Measurements from ENCODE around the gene CCDC154. TPM values are rescaled to one million over a fixed set of nuclear protein-coding genes. Genes with fewer than 3 reads are reported as not detected.

CCDC154 gene
- total RNA-seq, 1 donor from 2014 or later, result not detected

DNA sequence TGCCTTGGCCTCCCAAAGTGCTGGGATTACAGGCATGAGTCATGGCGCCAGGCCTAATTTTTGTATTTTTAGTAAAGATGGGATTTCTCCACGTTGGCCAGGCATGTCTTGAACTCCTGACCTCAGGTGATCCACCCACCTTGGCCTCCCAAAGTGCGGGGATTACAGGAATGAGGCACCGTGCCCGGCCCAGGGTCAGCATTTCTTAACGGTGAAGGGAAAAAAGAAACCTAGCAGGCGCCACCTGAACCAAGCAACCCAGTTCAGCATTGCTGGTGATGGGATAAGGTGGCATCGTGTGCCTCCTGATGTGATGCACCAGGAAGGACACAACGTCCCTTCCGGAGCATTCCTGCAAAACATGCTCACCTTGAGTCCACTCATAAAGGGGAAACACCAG is 32.7 kb upstream of the CCDC154 start:
- H3K4me1 Mint-ChIP-seq, result peaks cover 13% of the 10 kb centered on the region
- H3K4me1 ChIP-seq, result peaks cover 9% of the 10 kb centered on the region
- no peaks in the 10 kb centered on the region for H4K20me1 ChIP-seq (ENCODE audit: low read depth)
- peaks cover 10% of the 10 kb centered on the region for H3K27me3 Mint-ChIP-seq (ENCODE audit: insufficient read depth, low read depth)
- no peak overlapping the region for H3K27ac Mint-ChIP-seq
- H3K79me2 ChIP-seq (ENCODE audit: low read depth), result peaks cover 24% of the 10 kb centered on the region
- H3K9me3 Mint-ChIP-seq, result peaks cover 2% of the 10 kb centered on the region
- H3K27me3 ChIP-seq, result peaks cover 4% of the 10 kb centered on the region
- no peak overlapping the region for H3K4me3 ChIP-seq
- no peak overlapping the region for H3K9ac ChIP-seq
- TF ChIP-seq EZH2 (IDR thresholded peaks at IDR 0.05), result no peak
- TF ChIP-seq, protein P1, sequence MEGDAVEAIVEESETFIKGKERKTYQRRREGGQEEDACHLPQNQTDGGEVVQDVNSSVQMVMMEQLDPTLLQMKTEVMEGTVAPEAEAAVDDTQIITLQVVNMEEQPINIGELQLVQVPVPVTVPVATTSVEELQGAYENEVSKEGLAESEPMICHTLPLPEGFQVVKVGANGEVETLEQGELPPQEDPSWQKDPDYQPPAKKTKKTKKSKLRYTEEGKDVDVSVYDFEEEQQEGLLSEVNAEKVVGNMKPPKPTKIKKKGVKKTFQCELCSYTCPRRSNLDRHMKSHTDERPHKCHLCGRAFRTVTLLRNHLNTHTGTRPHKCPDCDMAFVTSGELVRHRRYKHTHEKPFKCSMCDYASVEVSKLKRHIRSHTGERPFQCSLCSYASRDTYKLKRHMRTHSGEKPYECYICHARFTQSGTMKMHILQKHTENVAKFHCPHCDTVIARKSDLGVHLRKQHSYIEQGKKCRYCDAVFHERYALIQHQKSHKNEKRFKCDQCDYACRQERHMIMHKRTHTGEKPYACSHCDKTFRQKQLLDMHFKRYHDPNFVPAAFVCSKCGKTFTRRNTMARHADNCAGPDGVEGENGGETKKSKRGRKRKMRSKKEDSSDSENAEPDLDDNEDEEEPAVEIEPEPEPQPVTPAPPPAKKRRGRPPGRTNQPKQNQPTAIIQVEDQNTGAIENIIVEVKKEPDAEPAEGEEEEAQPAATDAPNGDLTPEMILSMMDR (IDR thresholded peaks at IDR 0.05), result no peak
- TF ChIP-seq EZH2phosphoT487 (IDR thresholded peaks at IDR 0.05), result no peak
- H3K27ac ChIP-seq, result no peak overlapping the region
- no peaks in the 10 kb centered on the region for H3K36me3 ChIP-seq
- no peak overlapping the region for H2AFZ ChIP-seq (replicated peaks)
- no peaks in the 10 kb centered on the region for H3K9me3 ChIP-seq (ENCODE audit: low read depth)
- H3K4me2 ChIP-seq, result no peak overlapping the region
- H3F3A ChIP-seq (ENCODE audit: low read depth), result peaks cover 9% of the 10 kb centered on the region
- no peak overlapping the region for H3K4me3 Mint-ChIP-seq
- no peaks in the 10 kb centered on the region for H3K36me3 Mint-ChIP-seq
- DNase-seq (ENCODE audit: low spot score), result no peak

DNA sequence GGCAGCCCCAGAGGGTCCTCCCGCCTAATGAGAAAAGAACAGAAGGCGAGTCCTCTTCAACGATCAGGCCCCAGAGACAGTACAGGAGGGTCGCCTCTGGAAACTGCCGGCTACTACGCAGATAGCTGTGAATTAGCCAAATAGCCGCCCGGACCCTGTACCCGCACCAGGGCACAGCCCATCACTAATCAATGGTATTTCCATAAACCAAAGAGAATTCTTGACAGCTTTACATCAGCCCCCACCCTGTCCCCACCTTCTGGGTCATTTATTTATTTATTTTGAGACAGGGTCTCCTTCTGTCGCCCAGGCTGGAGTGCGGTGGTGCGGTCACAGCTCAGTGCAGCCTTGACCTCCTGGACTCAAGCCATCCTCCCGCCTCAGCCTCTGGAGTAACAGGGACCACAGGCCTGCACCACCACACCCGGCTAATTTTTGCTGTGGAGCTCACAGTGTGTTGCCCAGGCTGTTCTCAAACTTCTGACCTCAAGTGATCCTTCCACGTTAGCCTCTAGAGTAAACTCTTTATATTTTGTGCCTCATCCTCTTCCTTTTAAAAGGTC is 31.3 kb upstream of the CCDC154 start:
- Histone ChIP-seq H3K79me2 (ENCODE audit: low read depth) (peaks cover 38% of the 10 kb centered on the region), H3K36me3 (no peaks in the 10 kb centered on the region), H3F3A (ENCODE audit: low read depth) (peaks cover 9% of the 10 kb centered on the region), H3K27me3 (no peaks in the 10 kb centered on the region), H3K27ac (no peak overlapping the region), H3K4me1 (peaks cover 9% of the 10 kb centered on the region), H3K9ac (peak overlapping the region; percentile 72), H3K9me3 (ENCODE audit: low read depth) (no peaks in the 10 kb centered on the region), H2AFZ (replicated peaks) (peak overlapping the region; percentile 82), H4K20me1 (ENCODE audit: low read depth) (no peaks in the 10 kb centered on the region), H3K4me3 (peak overlapping the region; percentile 69), H3K4me2 (peak overlapping the region; percentile 98)
- H3K4me3 Mint-ChIP-seq, result peak overlapping the region; percentile 90
- TF ChIP-seq EZH2 (IDR thresholded peaks at IDR 0.05), result no peak
- TF ChIP-seq, protein P1 (IDR thresholded peaks at IDR 0.05), result no peak
- TF ChIP-seq EZH2phosphoT487 (IDR thresholded peaks at IDR 0.05), result no peak
- no peaks in the 10 kb centered on the region for H3K36me3 Mint-ChIP-seq
- no peak for DNase-seq (ENCODE audit: low spot score)
- peak overlapping the region; percentile 53 for H3K27ac Mint-ChIP-seq
- H3K27me3 Mint-ChIP-seq (ENCODE audit: insufficient read depth, low read depth), result peaks cover 8% of the 10 kb centered on the region
- peaks cover 2% of the 10 kb centered on the region for H3K9me3 Mint-ChIP-seq
- H3K4me1 Mint-ChIP-seq, result peaks cover 16% of the 10 kb centered on the region

DNA sequence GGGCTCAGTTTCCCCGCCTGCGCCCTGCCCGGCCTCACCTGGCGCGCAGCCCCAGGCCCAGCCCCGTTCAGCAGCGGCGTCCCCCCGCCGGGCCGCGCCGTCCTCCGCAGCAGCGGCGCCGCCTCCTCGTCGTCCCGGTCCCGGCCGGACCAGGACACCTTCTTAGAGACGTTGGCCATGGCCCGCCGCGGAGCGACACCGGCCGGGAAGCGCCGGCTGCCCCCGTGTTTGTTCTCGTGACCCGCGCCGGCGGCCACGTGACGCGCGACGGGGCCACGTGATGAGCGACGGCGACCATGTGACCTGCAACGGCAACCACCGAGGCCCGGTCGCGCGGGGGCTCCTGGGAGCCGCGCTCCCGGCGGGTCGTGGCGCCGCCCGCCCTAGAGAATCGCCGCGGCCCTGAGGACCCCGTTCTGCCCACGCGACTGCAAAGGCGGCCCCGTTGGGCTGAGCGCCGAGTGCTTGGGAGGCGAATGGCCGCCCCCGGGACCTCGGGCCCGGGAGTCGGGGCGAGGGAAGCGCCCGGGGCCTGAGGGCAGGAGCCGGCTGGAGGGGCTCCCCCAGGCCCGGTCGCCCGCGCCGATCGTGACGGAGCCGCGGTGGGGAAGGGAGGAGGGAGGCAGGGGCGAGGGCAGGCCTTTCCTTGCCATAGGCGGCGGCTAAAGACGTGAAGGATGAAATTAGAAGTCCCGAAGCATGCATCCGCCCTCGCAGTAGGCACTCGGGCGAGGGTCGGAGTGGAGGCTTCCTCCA is 30.6 kb upstream of the CCDC154 start, which contains the start of gene CLCN7:
Gene CLCN7 (minus strand): TSS at position 233 of the 756 bp plus-strand sequence. CDS start 54 bp downstream, at position 179.
- Histone ChIP-seq H4K20me1 (ENCODE audit: low read depth) (no peaks in the 10 kb centered on the region), H3K36me3 (no peaks in the 10 kb centered on the region), H3F3A (ENCODE audit: low read depth) (peaks cover 9% of the 10 kb centered on the region), H3K4me1 (peaks cover 9% of the 10 kb centered on the region), H3K9me3 (ENCODE audit: low read depth) (no peaks in the 10 kb centered on the region), H3K27me3 (no peaks in the 10 kb centered on the region), H2AFZ (replicated peaks) (peak within 1 kb of the TSS; percentile 82), H3K9ac (peak within 1 kb of the TSS; percentile 72), H3K79me2 (ENCODE audit: low read depth) (peaks cover 45% of the 10 kb centered on the region), H3K4me2 (peak within 1 kb of the TSS; percentile 98), H3K27ac (no peak within 1 kb of the TSS), H3K4me3 (peak within 1 kb of the TSS; percentile 69)
- TF ChIP-seq EZH2 (IDR thresholded peaks at IDR 0.05) (peak; percentile 47), EZH2phosphoT487 (IDR thresholded peaks at IDR 0.05) (peak; percentile 27)
- TF ChIP-seq, protein P1 (IDR thresholded peaks at IDR 0.05), result no peak
- Mint-ChIP-seq H3K4me3 (peak within 1 kb of the TSS; percentile 90), H3K9me3 (peaks cover 2% of the 10 kb centered on the region), H3K36me3 (no peaks in the 10 kb centered on the region), H3K27me3 (ENCODE audit: insufficient read depth, low read depth) (peaks cover 8% of the 10 kb centered on the region), H3K4me1 (peaks cover 19% of the 10 kb centered on the region), H3K27ac (peak within 1 kb of the TSS; percentile 53)
- DNase-seq (ENCODE audit: low spot score), result peak; percentile 90
